AG08396 (cell line): ENCODE measurements around the gene DDIT4L.
A peak's percentile ranks its signal among the peaks of the same experiment; 100 is the strongest.
"Not testable (repeated sequence)": the region's sequence is repeated elsewhere in the genome, so short reads cannot be mapped to it uniquely, and the experiment has no call there.

Source experiments
- DNase-seq: peaks from one replicate; pipeline ENCODE4 v3.0.0; 2012; ENCODE audit warnings: low spot score, mixed read lengths

Gene DDIT4L

GRCh38 chr4:100189820-100190642, at the start of gene DDIT4L:
Gene DDIT4L, minus strand, starts transcription at chr4:100190468. Its CDS starts 485 bp downstream, at chr4:100189983.
- DNase-seq, result peak; percentile 77

- no peak for DNase-seq
Measured at GRCh38 chr4:100240008-100240407, 49.7 kb upstream of the DDIT4L start.

GRCh38 chr4:100224721-100225120, 34.5 kb upstream of the DDIT4L start:
- no peak for DNase-seq

- DNase-seq, result no peak
Measured at GRCh38 chr4:100224160-100224559, 33.9 kb upstream of the DDIT4L start.

- DNase-seq, result no peak
Measured at GRCh38 chr4:100208964-100209363, 18.7 kb upstream of the DDIT4L start.

- no peak for DNase-seq
Measured at GRCh38 chr4:100208459-100208858, 18.2 kb upstream of the DDIT4L start.

- no peak for DNase-seq
Measured at GRCh38 chr4:100206850-100207249, 16.6 kb upstream of the DDIT4L start.

- no peak for DNase-seq
Measured at GRCh38 chr4:100198061-100198460, 7.8 kb upstream of the DDIT4L start.

- not testable (repeated sequence) for DNase-seq
Measured at GRCh38 chr4:100196388-100197071, 6.3 kb upstream of the DDIT4L start.

- DNase-seq, result peak; percentile 47
Measured at GRCh38 chr4:100190643-100191600, 654 bp upstream of the DDIT4L start.

- DNase-seq, result no peak
Measured at GRCh38 chr4:100188829-100189228, 1.4 kb downstream of the DDIT4L start.

- no peak for DNase-seq
Measured at GRCh38 chr4:100187781-100188180, 2.5 kb downstream of the DDIT4L start.

- no peak for DNase-seq
Measured at GRCh38 chr4:100184787-100185186, 5.5 kb downstream of the DDIT4L start.

- DNase-seq, result no peak
Measured at GRCh38 chr4:100177855-100178254, 12.4 kb downstream of the DDIT4L start.

- no peak for DNase-seq
Measured at GRCh38 chr4:100177126-100177525, 13.1 kb downstream of the DDIT4L start.

- no peak for DNase-seq
Measured at GRCh38 chr4:100175858-100176257, 14.4 kb downstream of the DDIT4L start.

GRCh38 chr4:100174985-100175383, 15.3 kb downstream of the DDIT4L start:
- DNase-seq, result no peak

- DNase-seq, result no peak
Measured at GRCh38 chr4:100170986-100171385, 19.3 kb downstream of the DDIT4L start.

GRCh38 chr4:100169491-100170485, 20.5 kb downstream of the DDIT4L start:
- no peak for DNase-seq

- DNase-seq, result peak; percentile 51
Measured at GRCh38 chr4:100168521-100168920, 21.7 kb downstream of the DDIT4L start.
